ENCODE measurements around the gene MAB21L4.

DNA sequence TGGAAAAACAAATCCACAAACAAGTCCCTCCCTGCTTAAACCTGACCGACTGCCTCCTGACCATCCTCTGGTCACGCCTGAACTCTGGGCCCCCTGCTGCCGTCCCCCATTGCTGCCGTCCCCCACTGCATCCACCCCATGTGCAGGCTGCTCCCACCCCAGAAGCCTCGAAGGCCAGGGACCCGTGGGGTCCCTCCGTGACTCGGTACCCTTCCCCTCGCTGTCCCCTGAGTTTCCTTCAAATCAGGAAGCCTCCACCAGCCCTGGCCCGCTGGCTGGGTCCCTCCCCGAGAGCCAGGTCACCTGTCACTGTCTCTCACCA, 45.2 kb downstream of the MAB21L4 start:
- TF ChIP-seq, protein P1, sequence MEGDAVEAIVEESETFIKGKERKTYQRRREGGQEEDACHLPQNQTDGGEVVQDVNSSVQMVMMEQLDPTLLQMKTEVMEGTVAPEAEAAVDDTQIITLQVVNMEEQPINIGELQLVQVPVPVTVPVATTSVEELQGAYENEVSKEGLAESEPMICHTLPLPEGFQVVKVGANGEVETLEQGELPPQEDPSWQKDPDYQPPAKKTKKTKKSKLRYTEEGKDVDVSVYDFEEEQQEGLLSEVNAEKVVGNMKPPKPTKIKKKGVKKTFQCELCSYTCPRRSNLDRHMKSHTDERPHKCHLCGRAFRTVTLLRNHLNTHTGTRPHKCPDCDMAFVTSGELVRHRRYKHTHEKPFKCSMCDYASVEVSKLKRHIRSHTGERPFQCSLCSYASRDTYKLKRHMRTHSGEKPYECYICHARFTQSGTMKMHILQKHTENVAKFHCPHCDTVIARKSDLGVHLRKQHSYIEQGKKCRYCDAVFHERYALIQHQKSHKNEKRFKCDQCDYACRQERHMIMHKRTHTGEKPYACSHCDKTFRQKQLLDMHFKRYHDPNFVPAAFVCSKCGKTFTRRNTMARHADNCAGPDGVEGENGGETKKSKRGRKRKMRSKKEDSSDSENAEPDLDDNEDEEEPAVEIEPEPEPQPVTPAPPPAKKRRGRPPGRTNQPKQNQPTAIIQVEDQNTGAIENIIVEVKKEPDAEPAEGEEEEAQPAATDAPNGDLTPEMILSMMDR (conservative IDR thresholded peaks at IDR 0.05), result no peak
- no peak for TF ChIP-seq ZFX (IDR thresholded peaks at IDR 0.05)

All from C4-2B (cell line).